B cell (primary cell): ENCODE data around the gene GNA12. TPM values are rescaled to one million over a fixed set of nuclear protein-coding genes. Genes with fewer than 3 reads are reported as not detected.

ENCODE experiments used
- ATAC-seq: fragments of 200-7000 bp; cut with Tn5 transposase; one replicate; pipeline ENCODE4 v1.10.0; 2021; ENCODE audit warnings: low read depth, mild to moderate bottlenecking, moderate number of reproducible peaks, moderate library complexity
- CTCF ChIA-PET: fragments of 350-600 bp; sonication (Branson Sonifier 250); formaldehyde crosslinking; loops from one replicate; lab custom pipeline; 2021; ENCODE audit warnings: antibody characterized with exemption, inconsistent platforms; lab: Charles Lee
- POLR2A ChIA-PET: fragments of 350-600 bp; sonication (Branson Sonifier 250); formaldehyde crosslinking; loops from one replicate; lab custom pipeline; 2021; ENCODE audit warnings: antibody characterized with exemption; lab: Charles Lee
- DNase-seq: peaks from one replicate; pipeline ENCODE4 v3.0.0; 2013
- H2AFZ ChIP-seq: 2 replicates; pipeline ENCODE4 v1.6.1; 2012; ENCODE audit warnings: mild to moderate bottlenecking, low read depth, low read length; ENCODE audit not compliant: insufficient read depth, poor library complexity, severe bottlenecking
- H3K27ac ChIP-seq, 2 donors: 1 replicate in 1 of 2; 2 replicates in 1 of 2; pipeline ENCODE4 v1.5.1; 2012 to 2013; ENCODE audit warnings: low read length in 2 of 2, mild to moderate bottlenecking in 2 of 2, moderate library complexity in 1 of 2
- H3K27me3 ChIP-seq, 4 experiments: fragments of 200-600 bp in 1 of 4; sonication (generic) in 1 of 4; replicated peaks in 1 of 4; 1 replicate in 2 of 4; 2 replicates in 2 of 4; pipeline versions ENCODE4 v1.6.1 to v1.7.0; 2013 to 2016; ENCODE audit warnings: low read length in 3 of 4, mild to moderate bottlenecking in 2 of 4, mixed read lengths in 1 of 4, moderate library complexity in 1 of 4; ENCODE audit not compliant: insufficient read depth in 4 of 4, control insufficient read depth in 3 of 4; ENCODE audit errors: control extremely low read depth in 1 of 4
- H3K36me3 ChIP-seq, 2 experiments: replicated peaks in 1 of 2; 1 replicate in 1 of 2; 2 replicates in 1 of 2; pipeline versions ENCODE4 v1.6.1 to v1.7.1; 2013; ENCODE audit warnings: low read length in 1 of 2; ENCODE audit not compliant: insufficient read depth in 2 of 2, control insufficient read depth in 1 of 2; ENCODE audit errors: control extremely low read depth in 1 of 2, extremely low read depth in 1 of 2
- H3K4me1 ChIP-seq, 2 donors: fragments of 200-600 bp in 1 of 2; sonication (generic) in 1 of 2; 1 replicate in 1 of 2; 2 replicates in 1 of 2; pipeline versions ENCODE4 v1.5.1 to v1.6.1; 2013 to 2017; ENCODE audit warnings: low read length in 2 of 2; ENCODE audit not compliant: control insufficient read depth in 2 of 2, insufficient read depth in 2 of 2
- H3K4me2 ChIP-seq: replicated peaks from 2 replicates; pipeline ENCODE3; 2012; ENCODE audit warnings: mild to moderate bottlenecking, low read depth, low read length; ENCODE audit not compliant: poor library complexity, severe bottlenecking
- H3K4me3 ChIP-seq, 5 experiments: fragments of 200-600 bp in 1 of 5; sonication (generic) in 1 of 5; 1 replicate in 3 of 5; 2 replicates in 2 of 5; pipeline versions ENCODE4 v1.5.1 to v1.7.0; 2011 to 2016; ENCODE audit warnings: low read length in 4 of 5, mild to moderate bottlenecking in 4 of 5, low read depth in 2 of 5, control low read depth in 1 of 5, moderate library complexity in 1 of 5; ENCODE audit not compliant: insufficient read depth in 1 of 5; ENCODE audit errors: control extremely low read depth in 1 of 5, extremely low read depth in 1 of 5
- H3K79me2 ChIP-seq: fragments of 200-600 bp; sonication (generic); one replicate; pipeline ENCODE4 v1.6.0; 2016; ENCODE audit warnings: low read length; ENCODE audit not compliant: control insufficient read depth, insufficient read depth
- H3K9ac ChIP-seq: fragments of 200-600 bp; sonication (generic); 2 replicates; pipeline ENCODE4 v1.6.1; 2017; ENCODE audit warnings: mild to moderate bottlenecking, low read length, moderate library complexity
- H3K9me3 ChIP-seq, 3 donors: one replicate each; pipeline versions ENCODE4 v1.6.1 to v1.7.1; 2013; ENCODE audit warnings: low read length in 2 of 3; ENCODE audit not compliant: control insufficient read depth in 2 of 3, insufficient read depth in 1 of 3; ENCODE audit errors: control extremely low read depth in 1 of 3
- H4K20me1 ChIP-seq: 2 replicates; pipeline ENCODE4 v1.6.0; 2012; ENCODE audit warnings: mild to moderate bottlenecking, low read length; ENCODE audit not compliant: insufficient read depth, control insufficient read depth, poor library complexity, severe bottlenecking
- H3K27ac Mint-ChIP-seq: one replicate; pipeline ENCODE4 v1.8.0; 2021; ENCODE audit warnings: mixed read lengths
- H3K27me3 Mint-ChIP-seq: one replicate; pipeline ENCODE4 v1.8.0; 2021; ENCODE audit warnings: mixed read lengths
- H3K4me1 Mint-ChIP-seq: one replicate; pipeline ENCODE4 v1.8.0; 2021; ENCODE audit warnings: mixed read lengths
- H3K4me3 Mint-ChIP-seq: one replicate; pipeline ENCODE4 v1.8.0; 2021; ENCODE audit warnings: mixed read lengths
- H3K9me3 Mint-ChIP-seq: one replicate; pipeline ENCODE4 v1.8.0; 2022; ENCODE audit warnings: mixed read lengths; ENCODE audit not compliant: insufficient read depth
- CTCF ChIP-seq: fragments of 200-600 bp; IDR thresholded peaks from one replicate; pipeline ENCODE4 v1.8.0; 2022; ENCODE audit warnings: antibody characterized with exemption, mild to moderate bottlenecking
- EZH2 ChIP-seq: IDR thresholded peaks from 2 replicates; pipeline ENCODE4 v1.6.1; 2012; ENCODE audit warnings: borderline replicate concordance, low read depth, mild to moderate bottlenecking, moderate library complexity, low read length; ENCODE audit not compliant: insufficient read depth, poor library complexity, severe bottlenecking
- WGBS: methylation state at CpG from one replicate; pipeline ENCODE4 v1.1.5; 2013; ENCODE audit warnings: missing lambda C conversion rate; ENCODE audit not compliant: insufficient coverage; 5-methylcytosine and 5-hydroxymethylcytosine counted together
- intact Hi-C: fragments of 100-400 bp; cut with micrococcal nuclease; formaldehyde crosslinking; loops from one replicate; pipeline ENCODE4 v1.10.0; 2022
- polyA plus RNA-seq: library from polyadenylated mRNA; depleted of rRNA; stranded (reverse); fragments of >200 nt; gene quantifications from 2 replicates; pipeline ENCODE4 v1.2.3, GENCODE V29; 2012
- total RNA-seq, 2 donors: library from RNA; stranded (reverse); fragments of 120-200 nt in 1 of 2; gene quantifications; 1 replicate in 1 of 2; 2 replicates in 1 of 2; pipeline versions ENCODE4 v1.2.3 to v1.2.4, GENCODE V29; 2013 to 2022

GNA12 gene
- total and polyA plus RNA-seq, 2 donors (not counting 1 experiment from before 2014, with no cell fraction given): 34.6 to 110 TPM

GRCh38 chr7:2876031-2876731 lies 32.1 kb upstream of the GNA12 start:
- Histone ChIP-seq H3K4me1 (peaks cover 13 to 17% of the 10 kb centered on the region in 2 donors), H3K4me3 (no peak overlapping the region), H3K36me3 (no peaks in the 10 kb centered on the region), H3K27ac (no peak overlapping the region), H3K9ac (no peak overlapping the region), H2AFZ (no peak overlapping the region), H3K9me3 (no peaks in the 10 kb centered on the region), H4K20me1 (no peaks in the 10 kb centered on the region), H3K4me2 (no peak overlapping the region), H3K79me2 (no peaks in the 10 kb centered on the region), H3K27me3 (peaks cover 0 to 2% (median 0%) of the 10 kb centered on the region in 4 experiments)
- no peak for DNase-seq
- ChIA-PET POLR2A (no interaction called here), CTCF (no interaction called here)
- no peaks in the 10 kb centered on the region for H3K9me3 Mint-ChIP-seq
- H3K27ac Mint-ChIP-seq: no peak overlapping the region
- no peak for ATAC-seq
- H3K4me1 Mint-ChIP-seq: peaks cover 24% of the 10 kb centered on the region
- 95% methylated on average over 20 of the region's 24 CpGs for WGBS
- TF ChIP-seq EZH2: no peak
- H3K4me3 Mint-ChIP-seq: no peak overlapping the region
- intact Hi-C loops: no loop called here
- no peaks in the 10 kb centered on the region for H3K27me3 Mint-ChIP-seq

DNA sequence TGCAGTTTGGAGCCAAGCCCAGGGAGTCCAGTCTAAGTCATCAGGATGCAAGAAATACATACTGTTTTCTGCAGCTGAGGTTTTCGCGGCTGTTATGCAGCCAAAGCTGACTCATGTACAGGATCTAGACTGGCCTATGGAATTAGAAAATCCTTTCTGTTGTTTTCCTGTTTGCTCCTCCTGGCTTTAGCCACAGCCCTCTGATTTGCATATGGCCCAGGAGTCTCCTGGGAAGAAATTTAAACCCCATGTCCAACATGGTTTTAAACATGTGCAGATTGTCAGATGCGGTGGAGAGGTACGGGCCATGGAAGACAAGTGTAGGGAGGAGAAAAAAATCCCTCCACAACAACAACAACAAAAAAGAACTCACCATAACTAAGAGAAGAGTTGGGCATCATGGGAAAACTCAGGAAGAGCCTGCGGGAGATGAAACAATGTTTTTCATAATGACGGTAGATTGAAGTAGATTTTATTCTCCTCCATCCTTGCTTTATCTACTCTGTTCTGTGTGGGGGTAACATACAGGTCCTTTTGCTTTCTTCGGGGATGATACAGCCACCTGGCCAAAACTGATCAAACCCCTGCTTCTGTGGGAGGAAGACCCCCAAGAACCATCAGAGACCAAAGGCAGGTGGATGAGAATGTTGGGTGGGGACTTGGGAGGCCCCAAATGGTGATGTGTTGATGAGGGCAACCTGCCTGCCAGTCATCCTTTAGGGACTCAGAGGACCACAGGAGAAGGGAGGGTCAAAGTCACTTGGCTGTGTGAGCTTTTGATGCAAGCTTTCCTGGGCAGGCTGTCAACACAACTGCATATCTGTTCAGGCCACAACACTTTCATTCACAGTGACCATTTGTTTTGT lies 29.8 kb upstream of the GNA12 start:
- CTCF ChIA-PET: interaction anchor here (1.2 kb wide), 1 partner anchor 281 kb away, joined by 3 read pairs; no protein-coding TSS in a partner anchor
- H3K36me3 ChIP-seq: no peaks in the 10 kb centered on the region
- ATAC-seq (no peak), DNase-seq (no peak)
- Mint-ChIP-seq H3K9me3 (no peaks in the 10 kb centered on the region), H3K27ac (no peak overlapping the region), H3K4me3 (no peak overlapping the region), H3K27me3 (no peaks in the 10 kb centered on the region), H3K4me1 (peaks cover 34% of the 10 kb centered on the region)
- H3K27me3 ChIP-seq: peaks cover 0 to 2% (median 0%) of the 10 kb centered on the region in 4 experiments
- intact Hi-C loops: no loop called here
- H4K20me1 ChIP-seq: no peaks in the 10 kb centered on the region
- H3K9me3 ChIP-seq: no peaks in the 10 kb centered on the region
- no peaks in the 10 kb centered on the region for H3K79me2 ChIP-seq
- H3K4me3 ChIP-seq: no peak overlapping the region
- POLR2A ChIA-PET: no interaction called here
- TF ChIP-seq EZH2 (no peak), CTCF (no peak)
- no peak overlapping the region for H3K9ac ChIP-seq
- peaks cover 21 to 26% of the 10 kb centered on the region in 2 donors for H3K4me1 ChIP-seq
- no peak overlapping the region for H2AFZ ChIP-seq
- WGBS: 51% methylated on average over 3 of the region's 7 CpGs
- no peak overlapping the region for H3K27ac ChIP-seq
- no peak overlapping the region for H3K4me2 ChIP-seq
